Measurements from ENCODE around the gene HLA-DPB1.
"Not testable (repeated sequence)": the region's sequence is repeated elsewhere in the genome, so short reads cannot be mapped to it uniquely, and the experiment has no call there.

The HLA-DPB1 gene

DNA sequence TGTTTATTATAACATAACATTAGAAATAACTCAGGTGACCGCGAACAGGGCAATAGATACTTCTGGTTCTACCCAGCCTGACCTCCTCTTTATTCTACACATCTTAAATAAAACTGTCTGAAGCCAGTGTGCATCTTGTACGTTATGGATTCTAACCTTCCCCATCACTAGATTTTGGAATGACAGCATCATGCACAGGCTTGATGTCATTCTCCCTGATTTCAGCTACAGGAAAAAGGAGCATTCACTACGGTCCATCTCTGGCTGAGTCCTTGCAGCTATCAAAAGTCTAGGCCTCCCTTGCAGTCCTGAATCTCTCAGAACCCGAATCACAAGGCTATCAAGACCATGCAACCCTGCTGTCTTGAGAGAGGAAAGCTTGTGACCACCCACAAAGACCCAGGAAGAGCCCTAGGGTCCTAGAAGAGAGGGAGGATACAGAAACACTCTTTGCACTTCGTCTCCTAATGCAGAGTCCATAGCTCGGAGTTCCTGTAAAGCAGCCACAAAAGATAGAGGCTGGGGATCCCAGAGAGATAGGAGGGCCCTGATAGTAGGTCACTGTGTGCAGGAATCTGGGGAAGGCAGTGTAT is 3.2 kb upstream of the HLA-DPB1 start:
- no peak for DNase-seq

DNA sequence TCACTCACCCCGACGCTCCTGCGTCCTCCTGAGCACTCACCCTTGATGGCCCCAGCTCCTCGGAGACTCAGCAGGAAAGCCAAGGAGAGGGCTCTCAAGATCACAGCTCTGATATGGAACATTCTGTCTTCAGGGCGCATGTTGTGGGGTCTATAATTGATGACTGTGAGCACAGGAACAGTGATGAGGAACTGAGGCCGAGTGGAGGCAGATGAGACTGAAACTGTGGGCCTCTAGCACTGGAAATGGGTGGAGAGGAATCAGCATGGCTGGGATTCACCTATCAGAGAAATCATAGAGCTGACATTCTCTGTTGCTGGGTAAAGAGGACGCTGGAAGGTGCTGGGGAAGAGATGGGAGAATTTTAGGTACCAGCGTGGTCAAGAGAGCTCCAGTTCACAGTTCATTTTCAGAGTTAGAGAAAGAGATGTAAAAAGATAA is 2.3 kb upstream of the HLA-DPB1 start, which contains the start of gene HLA-DPA1:
HLA-DPA1 (minus strand) TSS at position 219 of the 441 bp plus-strand sequence.
- peak; percentile 41 for DNase-seq

DNA sequence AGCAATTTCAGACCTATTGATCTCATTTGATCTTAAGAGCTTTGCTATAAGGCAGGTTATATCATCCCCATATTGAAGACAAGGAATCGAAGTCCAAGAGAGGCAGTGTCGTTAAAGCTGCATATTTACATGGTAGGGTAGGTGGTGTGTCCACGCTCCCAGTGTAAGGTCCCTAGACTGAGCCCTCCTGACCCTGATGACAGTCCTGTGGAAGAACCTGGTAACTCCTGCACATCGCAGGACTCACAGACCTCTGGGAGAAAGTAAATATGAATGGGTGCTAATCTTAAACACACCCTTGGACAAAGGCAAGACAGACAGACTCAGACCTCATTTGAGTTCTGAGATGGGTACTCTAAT is 602 bp upstream of the HLA-DPB1 start:
- no peak for DNase-seq

DNA sequence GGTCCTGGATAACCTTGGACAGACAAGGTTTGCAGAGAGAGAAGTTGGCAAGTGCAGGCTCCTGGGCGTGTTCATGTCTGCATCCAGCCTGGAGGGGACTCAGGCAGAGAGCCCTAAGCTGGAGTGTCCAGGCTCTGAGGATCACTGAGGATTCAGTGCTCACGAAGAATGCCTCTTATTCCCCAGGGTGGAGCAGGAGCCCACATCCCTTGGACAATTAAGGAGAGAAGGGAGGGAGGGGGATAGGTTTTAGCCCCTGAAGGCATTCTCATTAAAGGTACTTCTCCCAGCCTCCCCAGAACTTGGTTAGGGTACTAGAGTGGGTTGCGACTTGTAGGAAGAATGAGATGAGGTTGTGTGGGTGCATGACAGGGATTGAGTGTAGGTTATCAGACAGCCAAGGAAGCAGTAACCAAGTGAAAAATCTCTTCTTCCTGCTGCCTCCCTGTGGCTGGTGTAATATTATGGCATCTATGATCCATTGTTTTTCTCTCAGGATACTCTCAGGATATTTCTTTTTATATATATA is 680 bp downstream of the HLA-DPB1 start:
- no peak for DNase-seq

DNA sequence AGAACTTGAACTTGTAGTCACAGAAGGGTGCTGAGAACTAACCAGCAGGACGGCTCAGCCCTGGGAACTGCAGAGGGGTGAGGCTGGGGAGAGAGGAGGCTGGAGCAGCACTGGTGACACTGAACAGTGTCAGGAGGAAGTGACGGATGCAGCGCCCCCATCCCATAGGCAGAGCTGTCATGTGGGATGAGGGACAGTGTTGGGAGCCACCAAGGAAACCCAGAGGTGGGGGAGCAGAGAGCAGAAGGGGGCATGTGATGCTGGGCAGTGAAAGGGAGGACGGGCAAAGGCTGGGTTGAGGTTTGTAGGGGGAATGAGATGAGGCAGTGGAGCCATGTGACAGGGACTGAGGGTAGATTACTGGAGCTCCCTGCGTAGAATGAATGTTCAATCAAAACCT is 2.1 kb downstream of the HLA-DPB1 start:
- DNase-seq = no peak

DNA sequence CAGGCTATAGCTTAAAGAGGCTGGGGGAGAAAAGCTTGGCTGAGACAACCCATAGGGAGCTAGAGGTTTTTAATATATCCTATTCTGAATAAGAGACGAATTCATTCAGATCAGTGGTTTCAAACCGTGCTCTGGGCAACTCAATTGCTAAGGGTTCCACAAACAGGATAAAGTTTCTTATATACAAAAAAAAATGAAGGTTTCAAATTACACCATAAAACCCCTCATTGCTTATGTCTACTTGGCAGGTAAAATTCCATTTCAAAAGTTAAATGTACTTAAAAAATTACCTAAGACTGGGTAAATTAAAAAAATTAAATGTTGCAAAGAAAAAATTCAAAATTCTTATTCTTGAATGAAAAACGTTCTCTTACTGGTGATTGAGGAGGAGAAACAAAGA is 2.7 kb downstream of the HLA-DPB1 start:
- DNase-seq = no peak

DNA sequence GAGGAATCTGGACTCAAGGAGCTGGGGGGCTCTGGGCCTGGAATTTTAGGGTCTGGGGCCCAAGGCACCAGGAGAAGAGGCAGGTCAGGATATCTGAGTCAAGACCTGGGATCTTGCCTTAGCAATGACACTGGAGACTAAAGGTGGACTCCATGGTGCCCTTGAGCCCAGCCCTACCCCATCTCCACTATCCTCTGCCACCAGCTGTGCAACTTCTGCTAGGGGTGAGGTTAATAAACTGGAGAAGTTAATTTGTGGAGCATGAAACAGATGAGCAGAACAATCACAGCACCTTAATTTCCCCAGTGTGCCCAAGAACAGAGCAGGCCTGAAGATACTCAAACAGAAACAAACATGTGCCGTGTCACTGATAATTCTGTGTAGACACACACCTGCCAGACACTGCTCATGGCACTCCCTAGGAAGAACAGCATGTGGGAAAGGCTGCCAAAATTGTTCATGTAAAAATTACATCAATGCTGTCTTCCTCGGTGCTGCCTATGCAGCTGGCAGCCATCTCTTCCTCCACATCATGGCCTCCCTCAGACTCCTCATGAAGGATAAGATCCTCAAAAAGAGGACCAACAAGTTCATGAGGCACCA is 3.2 kb downstream of the HLA-DPB1 start:
- no peak for DNase-seq

DNA sequence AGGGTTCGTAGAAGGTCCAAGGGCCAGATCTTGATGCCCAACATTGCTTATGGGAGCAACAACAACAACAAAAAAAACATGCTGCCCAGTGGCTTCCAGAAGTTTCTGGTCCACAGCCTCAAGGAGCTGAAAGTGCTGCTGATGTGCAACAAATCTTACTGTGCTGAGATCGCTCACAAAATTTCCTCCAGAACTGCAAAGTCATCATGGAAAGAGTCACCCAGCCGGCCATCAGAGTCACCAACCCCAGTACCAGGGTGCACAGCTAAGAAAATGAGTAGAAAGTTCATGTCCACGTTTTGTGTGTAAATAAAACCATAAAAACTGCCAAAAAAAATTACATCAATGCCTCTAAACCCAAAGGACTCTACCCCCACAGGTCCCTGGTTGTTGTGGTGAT is 3.8 kb downstream of the HLA-DPB1 start:
- no peak for DNase-seq

DNA sequence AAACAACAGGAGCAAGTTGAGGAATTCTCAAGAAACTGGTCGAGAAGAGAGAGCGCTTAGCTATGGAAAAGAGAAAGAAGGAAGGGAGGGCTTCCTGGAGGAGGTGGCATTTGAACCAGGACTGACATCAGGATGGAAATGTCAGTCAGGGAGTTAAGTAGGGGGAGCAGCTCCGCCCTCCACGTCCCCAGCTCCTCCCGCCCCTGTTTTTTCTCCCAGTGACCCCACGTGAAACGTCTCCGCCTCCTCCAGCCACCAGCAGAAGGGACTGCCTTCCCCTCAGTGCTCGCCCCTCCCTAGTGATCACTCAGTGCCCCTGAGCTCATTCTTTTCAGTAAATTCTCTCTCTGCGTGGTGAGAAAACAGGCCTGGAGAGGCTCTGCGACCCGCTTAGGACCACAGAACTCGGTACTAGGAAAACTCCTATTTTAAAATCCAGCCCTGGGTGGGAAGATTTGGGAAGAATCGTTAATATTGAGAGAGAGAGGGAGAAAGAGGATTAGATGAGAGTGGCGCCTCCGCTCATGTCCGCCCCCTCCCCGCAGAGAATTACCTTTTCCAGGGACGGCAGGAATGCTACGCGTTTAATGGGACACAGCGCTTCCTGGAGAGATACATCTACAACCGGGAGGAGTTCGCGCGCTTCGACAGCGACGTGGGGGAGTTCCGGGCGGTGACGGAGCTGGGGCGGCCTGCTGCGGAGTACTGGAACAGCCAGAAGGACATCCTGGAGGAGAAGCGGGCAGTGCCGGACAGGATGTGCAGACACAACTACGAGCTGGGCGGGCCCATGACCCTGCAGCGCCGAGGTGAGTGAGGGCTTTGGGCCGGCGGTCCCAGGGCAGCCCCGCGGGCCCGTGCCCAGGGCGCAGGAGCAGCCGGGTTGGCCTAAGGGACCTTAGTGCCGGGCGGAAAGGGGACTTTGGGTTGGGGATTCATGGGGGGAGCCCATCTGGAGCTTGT is 4.6 kb downstream of the HLA-DPB1 start:
- no peak for DNase-seq

DNA sequence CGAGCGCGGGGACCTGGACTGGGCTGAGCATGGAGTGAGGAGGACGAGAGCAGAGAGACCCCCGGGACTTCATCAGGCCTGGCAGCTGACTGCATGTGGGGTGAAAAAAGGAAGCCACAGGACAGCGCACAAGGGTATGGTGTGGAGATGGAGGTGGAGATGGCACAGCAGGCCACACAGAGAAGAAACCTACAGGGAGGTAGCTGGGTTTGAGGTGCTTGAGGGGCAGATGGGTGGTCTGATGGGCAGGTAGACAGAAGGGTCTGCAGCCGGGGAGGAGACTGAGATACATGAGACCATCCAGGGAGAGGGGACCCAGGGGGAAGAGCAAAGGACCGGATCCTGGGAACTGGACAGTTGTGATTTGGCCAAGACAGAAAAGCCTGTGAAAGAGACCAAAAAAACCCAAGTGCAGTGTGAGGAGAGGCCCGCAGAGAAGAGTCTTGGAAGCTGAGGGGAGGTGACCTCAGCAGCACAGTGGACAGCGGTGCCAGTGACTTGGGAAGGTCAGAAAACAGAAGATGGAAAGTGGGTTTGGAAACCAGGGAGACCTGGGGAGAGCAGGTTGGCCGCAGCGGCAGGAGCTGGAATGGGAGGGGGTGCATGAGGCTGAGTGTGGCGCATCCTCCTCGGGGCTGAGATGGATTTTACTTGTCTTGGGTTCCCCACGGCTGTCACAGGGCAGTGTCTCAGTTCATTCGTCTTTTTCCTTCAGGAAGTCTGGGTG is 5.5 kb downstream of the HLA-DPB1 start:
- no peak for DNase-seq

DNA sequence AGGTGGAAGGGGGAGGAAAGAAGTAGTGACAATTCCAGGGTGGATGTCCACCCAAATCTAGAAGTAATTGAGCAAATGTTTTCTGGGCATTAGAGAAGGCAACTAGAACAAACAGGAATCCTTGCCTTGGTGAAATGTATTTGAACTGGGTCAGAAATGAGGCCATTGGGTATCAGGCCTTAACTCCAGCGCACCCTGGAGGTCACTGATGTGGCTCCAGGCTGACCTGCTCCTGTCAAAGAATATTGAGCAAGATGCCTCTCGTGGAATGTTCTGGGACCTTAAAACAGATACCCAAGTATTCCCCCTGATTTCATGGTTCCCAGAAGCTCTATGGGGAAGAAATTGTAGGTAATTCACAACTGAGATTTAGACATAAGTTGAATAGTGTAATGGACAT is 6.9 kb downstream of the HLA-DPB1 start:
- DNase-seq = no peak

DNA sequence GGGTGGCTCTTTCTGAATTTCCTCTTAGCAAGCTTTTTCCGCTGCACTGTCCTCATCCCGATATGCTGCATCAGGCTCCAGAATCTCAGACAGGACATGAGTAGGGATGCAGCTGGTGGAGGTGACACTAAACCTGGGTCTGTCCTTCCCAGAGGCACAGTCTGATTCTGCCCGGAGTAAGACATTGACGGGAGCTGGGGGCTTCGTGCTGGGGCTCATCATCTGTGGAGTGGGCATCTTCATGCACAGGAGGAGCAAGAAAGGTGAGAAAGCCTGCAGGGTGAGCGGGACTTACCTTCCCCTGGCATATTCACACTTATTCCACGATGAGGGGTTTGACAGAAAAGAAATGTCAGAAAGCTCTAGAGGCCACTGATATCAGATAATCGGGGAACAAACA is 9.8 kb downstream of the HLA-DPB1 start:
- no peak for DNase-seq

DNA sequence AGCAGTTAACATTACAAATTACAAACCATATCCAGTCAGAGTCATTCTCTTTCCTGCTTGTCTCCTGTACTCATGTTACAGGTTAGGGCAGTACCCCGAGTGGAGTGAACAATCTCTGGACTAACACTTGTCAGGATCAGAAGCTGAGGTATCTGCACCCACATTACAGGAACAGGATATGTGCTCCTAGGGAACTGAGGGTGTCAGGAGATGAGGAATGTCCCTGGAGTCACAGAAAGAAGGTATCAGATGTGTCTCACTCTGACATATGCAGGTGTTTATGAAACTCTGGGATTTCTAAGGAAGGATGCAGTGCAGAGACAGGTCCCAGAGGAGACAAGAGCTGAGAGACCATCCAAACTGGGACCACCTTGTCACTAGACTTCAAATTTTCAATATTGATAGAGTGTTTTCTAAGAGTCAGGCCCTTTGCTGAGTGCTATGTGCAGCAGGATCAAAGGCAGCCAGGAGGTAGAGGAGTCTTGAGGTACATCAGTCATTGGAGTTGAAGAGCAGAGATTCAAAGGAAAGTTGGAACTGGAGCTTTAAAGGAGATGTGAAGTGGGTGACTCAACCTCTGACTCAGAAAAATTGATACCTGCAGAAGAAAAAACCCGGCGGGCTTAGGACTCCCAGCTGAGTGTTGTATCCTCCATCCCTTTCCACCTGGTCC is 12.6 kb downstream of the HLA-DPB1 start:
- no peak for DNase-seq

DNA sequence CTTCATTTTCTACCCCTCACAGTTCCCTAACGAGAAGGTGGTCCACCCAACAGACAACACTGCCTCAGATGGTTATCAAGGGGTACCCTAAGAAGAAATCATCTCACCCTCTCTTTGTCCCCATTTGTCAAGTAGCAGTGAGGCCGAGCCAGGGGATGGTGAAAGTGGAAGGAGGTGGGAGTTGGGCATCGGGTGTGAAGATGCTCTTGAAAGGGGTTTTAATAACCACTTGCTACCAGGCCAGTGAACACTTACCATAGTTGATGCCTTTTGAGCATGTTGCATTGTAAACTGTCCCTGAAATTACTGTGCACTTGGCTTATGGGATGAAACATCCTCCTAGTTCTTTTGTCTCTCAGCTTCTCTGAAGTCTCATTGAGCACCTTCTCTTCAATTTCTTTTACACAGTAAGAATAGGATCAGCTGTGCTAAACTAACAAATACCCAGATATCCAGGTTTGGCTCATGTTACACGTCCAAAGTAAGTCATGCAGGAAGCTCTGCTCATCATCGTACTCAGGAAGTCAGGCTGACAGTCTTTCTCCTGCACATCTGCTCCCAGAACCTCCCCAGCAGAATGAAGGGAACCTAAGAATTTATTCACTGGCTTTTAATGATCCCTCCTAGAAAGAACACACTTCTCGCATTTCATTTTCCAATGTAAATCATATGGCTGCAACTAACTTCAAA is 13.3 kb downstream of the HLA-DPB1 start:
- DNase-seq = no peak

DNA sequence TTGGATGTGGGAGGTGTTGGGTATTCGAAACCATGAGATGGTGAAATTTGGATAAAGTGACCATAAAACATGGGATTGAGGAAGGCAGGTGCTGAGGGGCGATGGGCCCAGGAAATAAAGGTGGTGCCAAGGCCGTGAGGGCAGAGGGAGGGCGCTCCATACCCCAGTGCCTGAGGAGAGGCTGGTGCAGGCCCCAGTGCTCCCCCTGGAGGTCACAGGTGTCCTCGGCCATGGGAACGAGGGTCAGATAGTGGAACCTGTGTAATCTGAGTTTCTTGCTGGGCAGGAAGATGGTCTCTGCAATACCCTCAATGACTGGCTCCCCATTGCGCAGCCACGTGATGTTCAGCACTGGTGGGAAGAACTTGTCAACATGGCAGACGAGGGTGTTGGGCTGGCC is 16.2 kb downstream of the HLA-DPB1 start:
- peak; percentile 67 for DNase-seq

DNA sequence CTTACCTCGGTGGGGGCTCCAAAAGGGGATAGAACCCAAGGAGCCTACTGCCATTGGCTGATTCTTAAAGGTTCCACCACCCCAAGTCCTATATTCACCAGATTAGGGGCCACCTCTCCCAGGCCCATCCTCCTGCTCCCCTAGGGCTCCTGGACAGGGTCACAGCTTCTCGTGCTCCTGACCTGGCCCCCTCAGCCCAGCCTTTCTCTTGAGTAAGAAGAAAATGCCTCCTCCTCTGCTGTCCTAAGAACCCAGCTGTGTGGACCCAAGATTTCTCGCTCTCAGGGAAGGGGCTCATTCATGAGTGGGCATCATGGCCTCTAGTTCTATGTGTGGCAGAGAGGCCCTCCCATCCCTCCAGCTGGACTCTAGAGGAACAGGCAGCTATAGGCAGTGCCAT is 16.6 kb downstream of the HLA-DPB1 start:
- no peak for DNase-seq

DNA sequence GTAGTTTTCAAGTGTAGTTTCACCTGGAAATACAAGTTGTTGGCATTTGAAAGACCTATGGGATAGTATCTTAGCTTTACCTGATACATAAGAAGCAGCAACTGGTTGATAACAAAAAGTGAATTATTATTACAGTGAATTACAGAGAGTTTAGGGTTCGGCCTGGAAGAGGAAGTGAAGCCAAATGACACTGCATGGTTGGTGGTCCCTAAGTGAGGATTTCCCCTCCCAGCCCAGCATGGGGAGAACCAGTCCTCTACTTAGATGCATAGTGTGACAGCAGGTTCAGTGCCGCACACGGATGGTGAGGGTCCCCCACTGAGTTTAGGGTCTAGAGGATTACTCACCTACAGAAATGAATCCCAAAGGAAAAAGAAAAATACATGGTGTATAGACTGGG is 18.1 kb downstream of the HLA-DPB1 start:
- no peak for DNase-seq

DNA sequence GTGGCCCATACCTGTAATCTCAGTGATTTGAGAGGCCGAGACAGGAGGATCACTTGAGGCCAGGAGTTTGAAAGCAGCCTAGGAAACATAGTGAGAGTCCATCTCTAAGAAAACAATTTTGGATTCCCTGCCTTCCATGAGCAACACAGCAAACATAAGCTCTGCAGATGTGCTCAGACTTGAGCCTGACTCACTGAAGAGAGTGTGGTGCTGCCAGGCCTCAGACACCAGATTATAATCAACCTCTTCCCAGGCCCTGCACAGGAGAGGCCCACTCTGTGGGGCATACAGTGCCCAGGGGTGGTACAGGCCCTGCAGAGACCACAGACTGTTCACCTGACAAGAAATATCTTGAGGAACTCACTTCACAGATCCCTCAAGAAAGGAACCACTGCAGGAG is 19.9 kb downstream of the HLA-DPB1 start:
- DNase-seq = no peak

DNA sequence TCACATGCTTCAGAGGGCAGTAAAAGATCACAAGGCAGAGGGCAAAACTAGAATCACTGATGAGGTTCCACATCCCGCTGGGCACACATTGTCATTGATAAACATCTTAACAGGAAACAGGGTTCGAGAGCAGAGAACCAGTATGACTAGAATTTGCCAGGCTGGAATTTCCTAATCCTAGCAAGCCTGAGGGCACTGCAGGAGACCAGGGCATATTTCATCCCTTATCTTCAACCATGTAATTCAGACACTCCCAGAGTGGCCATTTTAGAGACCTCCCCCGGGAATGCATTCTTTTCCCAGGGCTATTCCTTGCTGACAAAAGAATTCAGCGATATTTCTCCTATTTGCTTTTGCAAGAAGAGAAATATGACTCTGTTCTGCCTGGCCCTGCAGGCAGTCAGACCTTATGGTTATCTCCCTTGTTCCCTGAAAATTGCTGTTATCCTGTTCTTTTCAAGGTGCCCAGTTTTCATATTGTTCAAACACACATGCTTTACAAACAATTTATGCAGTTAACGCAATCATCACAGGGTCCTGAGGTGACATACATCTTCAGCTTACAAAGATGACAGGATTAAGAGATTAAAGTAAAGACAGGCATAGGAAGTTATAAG is 25.4 kb downstream of the HLA-DPB1 start:
- not testable (repeated sequence) for DNase-seq

DNA sequence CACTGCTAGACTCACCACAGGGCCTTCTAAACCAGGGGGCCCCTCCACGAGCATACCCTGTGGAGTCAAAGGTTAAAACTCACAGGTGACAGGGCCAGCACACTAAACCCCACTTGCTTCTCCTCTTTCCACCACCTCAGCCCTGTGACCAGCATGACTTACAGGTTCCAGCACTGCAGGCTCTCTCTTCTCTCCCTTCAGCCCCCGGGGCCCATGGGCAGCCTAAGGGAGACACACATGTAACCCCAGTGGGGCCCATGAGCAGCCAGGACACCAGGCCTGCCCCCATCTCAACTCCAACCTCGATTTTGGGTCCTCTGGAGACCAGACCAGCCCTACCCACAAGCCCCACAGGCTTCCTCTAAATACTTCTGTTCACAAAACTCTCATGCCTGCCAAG is 28.0 kb downstream of the HLA-DPB1 start:
- no peak for DNase-seq

DNA sequence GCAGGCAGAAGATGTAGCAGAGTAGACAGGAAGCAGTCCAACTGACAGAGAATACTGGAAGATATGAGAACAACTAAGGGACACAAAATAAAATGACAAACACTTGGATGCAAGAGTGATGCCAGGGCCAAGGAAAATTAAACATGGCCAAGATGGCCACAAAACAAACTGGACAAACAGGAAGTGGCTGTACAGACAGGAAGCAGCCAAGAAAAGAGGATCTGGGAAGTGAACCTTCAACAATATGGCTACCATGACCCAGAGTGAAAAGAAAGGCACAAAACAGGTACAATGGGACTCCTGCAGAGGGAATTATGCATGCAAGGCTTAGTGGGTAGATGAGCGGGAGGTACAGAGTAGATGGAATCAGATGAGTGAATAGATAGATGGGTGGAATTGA is 29.1 kb downstream of the HLA-DPB1 start:
- DNase-seq = no peak
